ENCODE measurements around the gene TTC34.

DNA sequence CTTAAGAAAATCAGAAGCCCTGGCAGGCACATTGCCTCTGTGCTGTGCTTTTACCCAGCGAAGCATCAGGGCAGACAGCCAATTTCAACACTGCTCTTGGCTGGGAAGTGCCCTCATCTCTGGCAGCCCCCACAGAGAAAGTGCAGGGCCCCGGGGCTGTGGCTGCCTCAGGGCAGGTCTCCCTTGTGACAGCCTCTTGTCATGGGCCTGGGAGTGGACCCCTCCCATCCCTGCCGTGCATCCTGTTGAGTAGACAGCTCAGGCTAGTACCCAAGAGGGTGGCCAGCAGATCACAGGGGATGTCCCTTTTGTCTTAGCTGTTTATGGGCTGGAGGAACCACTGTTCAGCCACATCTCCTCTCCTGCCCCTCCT is 23.3 kb downstream of the TTC34 start:
- TF ChIP-seq, protein P1, sequence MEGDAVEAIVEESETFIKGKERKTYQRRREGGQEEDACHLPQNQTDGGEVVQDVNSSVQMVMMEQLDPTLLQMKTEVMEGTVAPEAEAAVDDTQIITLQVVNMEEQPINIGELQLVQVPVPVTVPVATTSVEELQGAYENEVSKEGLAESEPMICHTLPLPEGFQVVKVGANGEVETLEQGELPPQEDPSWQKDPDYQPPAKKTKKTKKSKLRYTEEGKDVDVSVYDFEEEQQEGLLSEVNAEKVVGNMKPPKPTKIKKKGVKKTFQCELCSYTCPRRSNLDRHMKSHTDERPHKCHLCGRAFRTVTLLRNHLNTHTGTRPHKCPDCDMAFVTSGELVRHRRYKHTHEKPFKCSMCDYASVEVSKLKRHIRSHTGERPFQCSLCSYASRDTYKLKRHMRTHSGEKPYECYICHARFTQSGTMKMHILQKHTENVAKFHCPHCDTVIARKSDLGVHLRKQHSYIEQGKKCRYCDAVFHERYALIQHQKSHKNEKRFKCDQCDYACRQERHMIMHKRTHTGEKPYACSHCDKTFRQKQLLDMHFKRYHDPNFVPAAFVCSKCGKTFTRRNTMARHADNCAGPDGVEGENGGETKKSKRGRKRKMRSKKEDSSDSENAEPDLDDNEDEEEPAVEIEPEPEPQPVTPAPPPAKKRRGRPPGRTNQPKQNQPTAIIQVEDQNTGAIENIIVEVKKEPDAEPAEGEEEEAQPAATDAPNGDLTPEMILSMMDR (IDR thresholded peaks at IDR 0.05), result no peak
- TF ChIP-seq NFIC (IDR thresholded peaks at IDR 0.05; ENCODE audit: borderline replicate concordance), result no peak
